Chondrocyte (in vitro differentiated cells): ENCODE measurements around the gene S100A14. TPM values are rescaled to one million over a fixed set of nuclear protein-coding genes. Genes with fewer than 3 reads are reported as not detected.
"Not testable (repeated sequence)": the region's sequence is repeated elsewhere in the genome, so short reads cannot be mapped to it uniquely, and the experiment has no call there.

Source experiments
- DNase-seq: peaks from one replicate; pipeline ENCODE4 v3.0.0; 2021; ENCODE audit warnings: mixed read lengths, low spot score
- H3K27ac Mint-ChIP-seq: one replicate; pipeline ENCODE4 v1.8.0; 2021; ENCODE audit warnings: mild to moderate bottlenecking, moderate library complexity, mixed read lengths; ENCODE audit not compliant: unreplicated experiment
- H3K27me3 Mint-ChIP-seq: 2 replicates; pipeline ENCODE4 v1.8.0; 2021; ENCODE audit warnings: low read depth, mixed read lengths
- H3K36me3 Mint-ChIP-seq: 2 replicates; pipeline ENCODE4 v1.8.0; 2021; ENCODE audit warnings: low read depth, mixed read lengths
- H3K4me1 Mint-ChIP-seq: 2 replicates; pipeline ENCODE4 v1.8.0; 2021; ENCODE audit warnings: low read depth, mild to moderate bottlenecking, mixed read lengths
- H3K4me3 Mint-ChIP-seq: one replicate; pipeline ENCODE4 v1.8.0; 2021; ENCODE audit warnings: mild to moderate bottlenecking, moderate library complexity, mixed read lengths; ENCODE audit not compliant: unreplicated experiment
- H3K9me3 Mint-ChIP-seq: 2 replicates; pipeline ENCODE4 v1.8.0; 2021; ENCODE audit warnings: low read depth, mixed read lengths
- total RNA-seq: library from RNA; stranded (reverse); gene quantifications from 3 replicates; pipeline ENCODE4 v1.2.1, GENCODE V29; 2021
- TF ChIP-seq, protein P1 (sequence below): fragments of 200-600 bp; sonication (generic); IDR thresholded peaks from 2 replicates; pipeline ENCODE4 v1.5.0; 2021; ENCODE audit warnings: antibody characterized with exemption, mild to moderate bottlenecking, moderate library complexity

Gene S100A14
- total RNA-seq, 1 donor from 2014 or later, result not detected

DNA sequence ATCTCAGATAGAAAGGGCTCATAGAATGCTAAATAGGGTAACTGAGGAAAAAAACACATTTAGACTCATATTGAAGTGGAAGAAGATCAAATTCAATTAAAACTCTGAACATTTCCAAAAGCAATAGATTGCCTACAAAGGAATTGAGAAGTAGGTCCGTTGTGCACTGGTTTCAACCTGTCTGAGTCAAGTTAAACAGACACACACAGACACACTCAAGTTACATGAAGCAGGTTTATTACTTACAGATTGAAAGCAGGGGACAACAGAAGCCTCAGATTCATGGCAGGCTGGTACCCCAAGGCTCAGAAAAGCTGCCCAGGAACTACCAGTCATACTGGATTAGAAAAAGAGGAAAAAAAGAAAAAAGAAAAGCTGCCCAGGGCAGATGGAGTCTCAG is 29.8 kb downstream of the S100A14 start:
- H3K27ac Mint-ChIP-seq, result peak overlapping the region; percentile 33
- DNase-seq, result no peak
- peaks cover 11% of the 10 kb centered on the region for H3K4me1 Mint-ChIP-seq
- H3K36me3 Mint-ChIP-seq, result no peaks in the 10 kb centered on the region
- no peak overlapping the region for H3K4me3 Mint-ChIP-seq
- TF ChIP-seq, protein P1, sequence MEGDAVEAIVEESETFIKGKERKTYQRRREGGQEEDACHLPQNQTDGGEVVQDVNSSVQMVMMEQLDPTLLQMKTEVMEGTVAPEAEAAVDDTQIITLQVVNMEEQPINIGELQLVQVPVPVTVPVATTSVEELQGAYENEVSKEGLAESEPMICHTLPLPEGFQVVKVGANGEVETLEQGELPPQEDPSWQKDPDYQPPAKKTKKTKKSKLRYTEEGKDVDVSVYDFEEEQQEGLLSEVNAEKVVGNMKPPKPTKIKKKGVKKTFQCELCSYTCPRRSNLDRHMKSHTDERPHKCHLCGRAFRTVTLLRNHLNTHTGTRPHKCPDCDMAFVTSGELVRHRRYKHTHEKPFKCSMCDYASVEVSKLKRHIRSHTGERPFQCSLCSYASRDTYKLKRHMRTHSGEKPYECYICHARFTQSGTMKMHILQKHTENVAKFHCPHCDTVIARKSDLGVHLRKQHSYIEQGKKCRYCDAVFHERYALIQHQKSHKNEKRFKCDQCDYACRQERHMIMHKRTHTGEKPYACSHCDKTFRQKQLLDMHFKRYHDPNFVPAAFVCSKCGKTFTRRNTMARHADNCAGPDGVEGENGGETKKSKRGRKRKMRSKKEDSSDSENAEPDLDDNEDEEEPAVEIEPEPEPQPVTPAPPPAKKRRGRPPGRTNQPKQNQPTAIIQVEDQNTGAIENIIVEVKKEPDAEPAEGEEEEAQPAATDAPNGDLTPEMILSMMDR, result no peak
- H3K9me3 Mint-ChIP-seq, result no peaks in the 10 kb centered on the region
- H3K27me3 Mint-ChIP-seq, result no peaks in the 10 kb centered on the region

DNA sequence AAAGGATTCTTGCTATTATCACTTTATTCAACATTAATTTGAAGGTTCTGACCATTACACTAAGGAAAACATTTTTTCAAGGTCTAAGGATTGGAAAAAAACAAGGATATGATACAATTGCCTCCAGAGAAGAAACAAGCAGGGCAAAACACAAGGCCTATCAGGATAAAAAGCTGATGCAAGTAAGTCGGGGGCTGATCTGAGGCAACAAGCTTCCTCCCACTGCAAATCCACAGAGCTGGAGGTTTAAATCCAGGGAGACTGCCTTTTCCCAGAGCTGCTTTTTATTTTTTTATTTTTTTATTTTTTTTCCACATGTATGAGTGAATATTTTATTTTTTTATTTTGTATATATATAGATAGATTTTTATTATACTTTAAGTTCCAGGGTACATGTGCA is 31.1 kb downstream of the S100A14 start:
- Mint-ChIP-seq H3K27ac (no peak overlapping the region), H3K4me3 (no peak overlapping the region), H3K36me3 (no peaks in the 10 kb centered on the region), H3K9me3 (no peaks in the 10 kb centered on the region), H3K4me1 (peaks cover 11% of the 10 kb centered on the region), H3K27me3 (no peaks in the 10 kb centered on the region)
- no peak for DNase-seq
- TF ChIP-seq, protein P1, result no peak

DNA sequence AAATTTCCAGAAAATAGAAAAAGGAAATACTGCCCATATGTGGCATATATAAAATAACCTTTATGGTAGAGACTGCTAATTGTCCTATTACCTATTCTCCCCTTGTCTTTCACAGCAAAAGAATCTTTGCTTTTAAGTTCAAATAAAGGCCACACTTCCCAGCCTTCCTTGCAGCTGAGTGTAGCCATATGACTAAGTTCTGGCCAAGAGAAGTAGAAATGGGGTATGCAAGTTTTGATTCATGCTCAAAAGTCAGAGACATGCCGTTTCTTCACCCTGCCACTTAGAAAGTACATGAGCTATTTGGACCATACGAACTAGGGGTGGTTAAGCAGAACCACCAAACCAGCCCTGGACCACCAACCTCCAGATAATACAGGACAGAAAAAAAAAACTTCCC is 32.1 kb downstream of the S100A14 start:
- Mint-ChIP-seq H3K9me3 (no peaks in the 10 kb centered on the region), H3K4me1 (peaks cover 11% of the 10 kb centered on the region), H3K27me3 (no peaks in the 10 kb centered on the region), H3K4me3 (no peak overlapping the region), H3K36me3 (no peaks in the 10 kb centered on the region), H3K27ac (no peak overlapping the region)
- TF ChIP-seq, protein P1, result no peak
- DNase-seq, result no peak

DNA sequence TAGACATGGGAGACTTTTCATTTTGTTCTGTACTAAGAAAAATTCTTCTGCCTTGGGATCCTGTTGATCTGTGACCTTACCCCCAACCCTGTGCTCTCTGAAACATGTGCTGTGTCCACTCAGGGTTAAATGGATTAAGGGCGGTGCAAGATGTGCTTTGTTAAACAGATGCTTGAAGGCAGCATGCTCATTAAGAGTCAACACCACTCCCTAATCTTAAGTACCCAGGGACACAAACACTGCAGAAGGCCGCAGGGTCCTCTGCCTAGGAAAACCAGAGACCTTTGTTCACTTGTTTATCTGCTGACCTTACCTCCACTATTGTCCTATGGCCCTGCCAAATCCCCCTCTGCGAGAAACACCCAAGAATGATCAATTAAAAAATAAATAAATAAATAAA is 32.6 kb downstream of the S100A14 start:
- H3K27ac Mint-ChIP-seq, H3K36me3 Mint-ChIP-seq, H3K27me3 Mint-ChIP-seq, H3K4me3 Mint-ChIP-seq, DNase-seq, H3K9me3 Mint-ChIP-seq: not testable (repeated sequence)
- peaks cover 15% of the 10 kb centered on the region for H3K4me1 Mint-ChIP-seq

DNA sequence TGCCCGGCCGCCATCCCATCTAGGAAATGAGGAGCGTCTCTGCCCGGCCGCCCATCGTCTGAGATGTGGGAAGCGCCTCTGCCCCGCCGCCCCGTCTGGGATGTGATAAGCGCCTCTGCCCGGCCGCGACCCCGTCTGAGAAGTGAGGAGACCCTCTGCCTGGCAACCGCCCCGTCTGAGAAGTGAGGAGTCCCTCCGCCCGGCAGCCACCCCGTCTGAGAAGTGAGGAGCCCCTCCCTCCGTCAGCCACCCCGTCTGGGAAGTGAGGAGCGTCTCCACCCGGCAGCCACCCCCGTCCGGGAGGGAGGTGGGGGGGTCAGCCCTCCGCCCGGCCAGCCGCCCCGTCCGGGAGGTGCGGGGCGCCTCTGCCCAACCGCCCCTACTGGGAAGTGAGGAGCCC is 33.3 kb downstream of the S100A14 start:
- H3K4me3 Mint-ChIP-seq, H3K36me3 Mint-ChIP-seq, H3K9me3 Mint-ChIP-seq, H3K27me3 Mint-ChIP-seq, DNase-seq, H3K27ac Mint-ChIP-seq: not testable (repeated sequence)
- H3K4me1 Mint-ChIP-seq, result peaks cover 21% of the 10 kb centered on the region

DNA sequence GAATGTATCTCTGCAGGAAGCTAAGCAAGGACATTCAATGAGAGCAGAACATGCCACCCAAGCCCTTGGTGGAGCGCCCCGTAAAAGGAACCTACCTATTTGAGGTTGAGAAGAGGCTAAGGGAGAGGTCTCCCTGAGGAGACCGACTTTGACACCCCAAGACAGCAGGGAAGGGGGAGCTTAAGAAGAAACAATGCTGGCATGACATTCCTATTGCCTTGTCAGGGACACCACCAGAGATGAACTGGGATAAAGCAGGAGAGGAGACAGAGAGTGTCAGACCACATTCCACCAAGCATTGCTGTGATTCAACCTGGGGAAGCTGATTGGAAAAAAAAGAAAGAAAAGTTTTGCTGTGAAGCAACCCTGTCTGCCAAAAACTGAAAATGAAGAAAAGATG is 37.2 kb downstream of the S100A14 start:
- H3K9me3 Mint-ChIP-seq, result no peaks in the 10 kb centered on the region
- no peak for DNase-seq
- TF ChIP-seq, protein P1, result no peak
- H3K27me3 Mint-ChIP-seq, result no peaks in the 10 kb centered on the region
- no peak overlapping the region for H3K4me3 Mint-ChIP-seq
- no peaks in the 10 kb centered on the region for H3K36me3 Mint-ChIP-seq
- H3K4me1 Mint-ChIP-seq, result peaks cover 14% of the 10 kb centered on the region
- H3K27ac Mint-ChIP-seq, result no peak overlapping the region
